Ishikawa (cell line): ENCODE results near the gene CCDC146.

Experiments used
- MAX ChIP-seq: IDR thresholded peaks from 2 replicates; pipeline ENCODE4 v1.6.1; 2012
- RAD21 ChIP-seq: IDR thresholded peaks from 2 replicates; pipeline ENCODE4 v1.6.1; 2012; ENCODE audit warnings: low read depth
- TCF12 ChIP-seq: IDR thresholded peaks from 2 replicates; pipeline ENCODE4 v1.6.1; 2012; ENCODE audit warnings: low read depth
- ZBTB7A ChIP-seq: IDR thresholded peaks from 2 replicates; pipeline ENCODE4 v1.6.1; 2012; ENCODE audit warnings: low read depth

GRCh38 chr7:77216181-77216845 is 93.9 kb downstream of the CCDC146 start:
- no peak for TF ChIP-seq TCF12
- TF ChIP-seq MAX, result no peak
- no peak for TF ChIP-seq RAD21
- no peak for TF ChIP-seq ZBTB7A
